ENCODE results near the gene EDC3. TPM values are rescaled to one million over a fixed set of nuclear protein-coding genes. Genes with fewer than 3 reads are reported as not detected.
"Not testable (repeated sequence)": the region's sequence is repeated elsewhere in the genome, so short reads cannot be mapped to it uniquely, and the experiment has no call there.

The EDC3 gene
- total RNA-seq, 1 donor from 2014 or later: 49.5 TPM

- POLR2A ChIA-PET: interaction anchor here (0.6 kb wide), 1 partner anchor 47 kb away, joined by 3 read pairs; no protein-coding TSS in a partner anchor
- Mint-ChIP-seq H3K4me3 (no peak overlapping the region), H3K27ac (no peak overlapping the region), H3K36me3 (ENCODE audit: low read depth) (peaks cover 20% of the 10 kb centered on the region), H3K9me3 (no peaks in the 10 kb centered on the region), H3K27me3 (no peaks in the 10 kb centered on the region), H3K4me1 (peaks cover 3% of the 10 kb centered on the region)
- no peak for TF ChIP-seq CTCF (IDR thresholded peaks at IDR 0.05)
- CTCF ChIA-PET: no interaction called here
- intact Hi-C loops (cut with micrococcal nuclease): no loop called here
- ATAC-seq (ENCODE audit: low read depth) (no peak), DNase-seq (no peak)
Measured at GRCh38 chr15:74662064-74662860, 33.6 kb downstream of the EDC3 start.

GRCh38 chr15:74661280-74661679 is 34.5 kb downstream of the EDC3 start:
- DNase-seq; CTCF ChIA-PET; H3K4me1 Mint-ChIP-seq; H3K27ac Mint-ChIP-seq; ATAC-seq (ENCODE audit: low read depth); H3K27me3 Mint-ChIP-seq; intact Hi-C loops (cut with micrococcal nuclease); H3K9me3 Mint-ChIP-seq; POLR2A ChIA-PET; H3K4me3 Mint-ChIP-seq: not testable (repeated sequence)
- H3K36me3 Mint-ChIP-seq (ENCODE audit: low read depth): peaks cover 13% of the 10 kb centered on the region

- POLR2A ChIA-PET: no interaction called here
- Mint-ChIP-seq H3K36me3 (ENCODE audit: low read depth) (peaks cover 24% of the 10 kb centered on the region), H3K4me1 (peaks cover 27% of the 10 kb centered on the region), H3K27ac (no peak overlapping the region), H3K9me3 (no peaks in the 10 kb centered on the region), H3K4me3 (no peak overlapping the region), H3K27me3 (no peaks in the 10 kb centered on the region)
- DNase-seq (no peak), ATAC-seq (ENCODE audit: low read depth) (no peak)
- TF ChIP-seq CTCF (IDR thresholded peaks at IDR 0.05): no peak
- CTCF ChIA-PET: no interaction called here
- intact Hi-C loops (cut with micrococcal nuclease): no loop called here
Measured at GRCh38 chr15:74657846-74658245, 38.0 kb downstream of the EDC3 start.

- Mint-ChIP-seq H3K9me3 (no peaks in the 10 kb centered on the region), H3K27me3 (no peaks in the 10 kb centered on the region), H3K27ac (no peak overlapping the region), H3K36me3 (ENCODE audit: low read depth) (peaks cover 24% of the 10 kb centered on the region), H3K4me1 (peaks cover 25% of the 10 kb centered on the region), H3K4me3 (no peak overlapping the region)
- POLR2A ChIA-PET: no interaction called here
- TF ChIP-seq CTCF (IDR thresholded peaks at IDR 0.05): no peak
- CTCF ChIA-PET: no interaction called here
- intact Hi-C loops (cut with micrococcal nuclease): no loop called here
- no peak for DNase-seq
- ATAC-seq (ENCODE audit: low read depth): no peak
Measured at GRCh38 chr15:74656935-74657535, 38.8 kb downstream of the EDC3 start.

- ChIA-PET CTCF (interaction anchor here (1.0 kb wide), 1 partner anchor 113 kb away, joined by 4 read pairs; no protein-coding TSS in a partner anchor), POLR2A (no interaction called here)
- Mint-ChIP-seq H3K9me3 (no peaks in the 10 kb centered on the region), H3K4me1 (peaks cover 31% of the 10 kb centered on the region), H3K27me3 (no peaks in the 10 kb centered on the region), H3K36me3 (ENCODE audit: low read depth) (peaks cover 30% of the 10 kb centered on the region), H3K4me3 (no peak overlapping the region), H3K27ac (no peak overlapping the region)
- intact Hi-C loops (cut with micrococcal nuclease): no loop called here
- peak; percentile 49 for ATAC-seq (ENCODE audit: low read depth)
- no peak for TF ChIP-seq CTCF (IDR thresholded peaks at IDR 0.05)
- no peak for DNase-seq
Measured at GRCh38 chr15:74655424-74655823, 40.4 kb downstream of the EDC3 start.
